Measurements from ENCODE around the gene ZBTB7A. TPM values are rescaled to one million over a fixed set of nuclear protein-coding genes. Genes with fewer than 3 reads are reported as not detected.

ZBTB7A gene
- polyA plus RNA-seq, 1 donor from 2014 or later = 75.7 TPM

- H3K27me3 Mint-ChIP-seq = no peaks in the 10 kb centered on the region
- no peak overlapping the region for H3K4me3 Mint-ChIP-seq
- H3K27ac Mint-ChIP-seq = peak overlapping the region in 2 of 3 donors; percentile 10 to 25
- no peaks in the 10 kb centered on the region for H3K9me3 Mint-ChIP-seq
- peaks cover 5 to 9% (median 9%) of the 10 kb centered on the region in 3 donors for H3K4me1 Mint-ChIP-seq
- no peaks in the 10 kb centered on the region for H3K36me3 Mint-ChIP-seq
Observed at GRCh38 chr19:4045597-4046361, 20.9 kb downstream of the ZBTB7A start.

- H3K36me3 Mint-ChIP-seq = no peaks in the 10 kb centered on the region
- no peaks in the 10 kb centered on the region for H3K9me3 Mint-ChIP-seq
- no peaks in the 10 kb centered on the region for H3K27me3 Mint-ChIP-seq
- H3K4me1 Mint-ChIP-seq = peaks cover 0 to 9% (median 6%) of the 10 kb centered on the region in 3 donors
- no peak overlapping the region for H3K4me3 Mint-ChIP-seq
- H3K27ac Mint-ChIP-seq = no peak overlapping the region
Observed at GRCh38 chr19:4044990-4045465, 21.7 kb downstream of the ZBTB7A start.

GRCh38 chr19:4043966-4044715 is 22.6 kb downstream of the ZBTB7A start:
- Mint-ChIP-seq H3K36me3 (no peaks in the 10 kb centered on the region), H3K9me3 (no peaks in the 10 kb centered on the region), H3K27ac (no peak overlapping the region), H3K4me1 (peaks cover 0 to 6% (median 3%) of the 10 kb centered on the region in 3 donors), H3K27me3 (no peaks in the 10 kb centered on the region), H3K4me3 (no peak overlapping the region)

GRCh38 chr19:4043401-4043800 is 23.3 kb downstream of the ZBTB7A start:
- Mint-ChIP-seq H3K36me3 (no peaks in the 10 kb centered on the region), H3K9me3 (no peaks in the 10 kb centered on the region), H3K4me3 (no peak overlapping the region), H3K27me3 (no peaks in the 10 kb centered on the region), H3K4me1 (peaks cover 0 to 6% (median 3%) of the 10 kb centered on the region in 3 donors), H3K27ac (no peak overlapping the region)

GRCh38 chr19:4042731-4043082 is 24.0 kb downstream of the ZBTB7A start:
- no peak overlapping the region for H3K27ac Mint-ChIP-seq
- H3K4me3 Mint-ChIP-seq = no peak overlapping the region
- no peaks in the 10 kb centered on the region for H3K9me3 Mint-ChIP-seq
- H3K27me3 Mint-ChIP-seq = no peaks in the 10 kb centered on the region
- H3K36me3 Mint-ChIP-seq = no peaks in the 10 kb centered on the region
- H3K4me1 Mint-ChIP-seq = peaks cover 0 to 6% (median 3%) of the 10 kb centered on the region in 3 donors

- Mint-ChIP-seq H3K36me3 (no peaks in the 10 kb centered on the region), H3K9me3 (no peaks in the 10 kb centered on the region), H3K27me3 (no peaks in the 10 kb centered on the region), H3K4me3 (no peak overlapping the region), H3K4me1 (peaks cover 0 to 6% (median 3%) of the 10 kb centered on the region in 3 donors), H3K27ac (no peak overlapping the region)
Observed at GRCh38 chr19:4042064-4042730, 24.5 kb downstream of the ZBTB7A start.

GRCh38 chr19:4038661-4039423 is 27.9 kb downstream of the ZBTB7A start:
- H3K4me3 Mint-ChIP-seq = no peak overlapping the region
- no peaks in the 10 kb centered on the region for H3K36me3 Mint-ChIP-seq
- no peaks in the 10 kb centered on the region for H3K27me3 Mint-ChIP-seq
- no peak overlapping the region for H3K27ac Mint-ChIP-seq
- H3K9me3 Mint-ChIP-seq = no peaks in the 10 kb centered on the region
- peaks cover 0 to 6% (median 3%) of the 10 kb centered on the region in 3 donors for H3K4me1 Mint-ChIP-seq

GRCh38 chr19:4038057-4038456 is 28.6 kb downstream of the ZBTB7A start:
- H3K4me1 Mint-ChIP-seq = peaks cover 0 to 6% (median 3%) of the 10 kb centered on the region in 3 donors
- H3K9me3 Mint-ChIP-seq = no peaks in the 10 kb centered on the region
- peak overlapping the region in 1 of 4 donors; percentile 43 for H3K4me3 Mint-ChIP-seq
- H3K27ac Mint-ChIP-seq = no peak overlapping the region
- H3K27me3 Mint-ChIP-seq = no peaks in the 10 kb centered on the region
- no peaks in the 10 kb centered on the region for H3K36me3 Mint-ChIP-seq

- no peaks in the 10 kb centered on the region for H3K9me3 Mint-ChIP-seq
- H3K27ac Mint-ChIP-seq = no peak overlapping the region
- H3K27me3 Mint-ChIP-seq = no peaks in the 10 kb centered on the region
- peaks cover 0 to 6% (median 3%) of the 10 kb centered on the region in 3 donors for H3K4me1 Mint-ChIP-seq
- H3K36me3 Mint-ChIP-seq = no peaks in the 10 kb centered on the region
- H3K4me3 Mint-ChIP-seq = peak overlapping the region in 1 of 4 donors; percentile 43
Observed at GRCh38 chr19:4037301-4037949, 29.3 kb downstream of the ZBTB7A start.

GRCh38 chr19:4036576-4037300 is 30.0 kb downstream of the ZBTB7A start:
- H3K9me3 Mint-ChIP-seq = no peaks in the 10 kb centered on the region
- no peak overlapping the region for H3K27ac Mint-ChIP-seq
- no peaks in the 10 kb centered on the region for H3K27me3 Mint-ChIP-seq
- peaks cover 0 to 6% (median 3%) of the 10 kb centered on the region in 3 donors for H3K4me1 Mint-ChIP-seq
- H3K4me3 Mint-ChIP-seq = no peak overlapping the region
- H3K36me3 Mint-ChIP-seq = no peaks in the 10 kb centered on the region

GRCh38 chr19:4035582-4035981 is 31.1 kb downstream of the ZBTB7A start:
- no peaks in the 10 kb centered on the region for H3K9me3 Mint-ChIP-seq
- H3K4me3 Mint-ChIP-seq = no peak overlapping the region
- no peaks in the 10 kb centered on the region for H3K36me3 Mint-ChIP-seq
- H3K27me3 Mint-ChIP-seq = no peaks in the 10 kb centered on the region
- no peak overlapping the region for H3K27ac Mint-ChIP-seq
- peaks cover 0 to 6% (median 2%) of the 10 kb centered on the region in 3 donors for H3K4me1 Mint-ChIP-seq

GRCh38 chr19:4035018-4035566 is 31.6 kb downstream of the ZBTB7A start:
- peaks cover 0 to 1% (median 0%) of the 10 kb centered on the region in 3 donors for H3K4me1 Mint-ChIP-seq
- H3K27ac Mint-ChIP-seq = peak overlapping the region; percentile 26 to 86 (median 73)
- no peaks in the 10 kb centered on the region for H3K27me3 Mint-ChIP-seq
- H3K4me3 Mint-ChIP-seq = peak overlapping the region in 1 of 4 donors; percentile 47
- no peaks in the 10 kb centered on the region for H3K9me3 Mint-ChIP-seq
- H3K36me3 Mint-ChIP-seq = no peaks in the 10 kb centered on the region

Measured in IgD-negative memory B cell (primary cell).